ENCODE measurements around the gene PLXNA2.

Gene PLXNA2

GRCh38 chr1:208161656-208162375, 82.4 kb downstream of the PLXNA2 start:
- no peak for DNase-seq (ENCODE audit: low read depth)

- no peak for DNase-seq (ENCODE audit: low read depth)
Measured at GRCh38 chr1:208161005-208161404, 83.2 kb downstream of the PLXNA2 start.

DNA sequence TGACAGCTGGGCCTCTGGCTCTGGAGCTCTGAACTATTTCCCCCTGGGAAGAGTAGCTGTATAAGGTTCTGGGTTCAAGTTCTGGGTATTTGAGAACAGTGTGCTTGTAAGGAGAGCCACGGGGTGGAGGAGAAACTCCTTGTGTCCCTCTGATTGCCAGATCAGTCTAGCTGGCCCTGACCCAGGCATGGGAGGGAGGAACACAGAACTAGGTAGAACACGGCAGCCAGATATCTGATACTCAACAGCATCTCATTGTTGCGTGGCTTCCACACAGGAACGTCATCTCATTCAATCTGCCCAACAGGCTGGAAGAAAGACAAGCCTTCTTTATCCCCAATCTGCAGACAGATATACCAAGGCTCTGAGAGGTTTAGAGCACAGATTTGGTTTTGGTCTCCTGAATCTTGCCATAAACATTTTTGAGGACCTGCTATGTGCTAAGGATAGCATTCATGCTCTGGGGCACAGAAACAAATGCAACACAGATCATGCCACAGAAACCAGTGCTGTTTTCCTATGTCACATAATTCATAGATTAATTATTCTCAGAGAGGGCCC, 83.8 kb downstream of the PLXNA2 start:
- DNase-seq (ENCODE audit: low read depth) = no peak

- DNase-seq (ENCODE audit: low read depth) = no peak
Measured at GRCh38 chr1:208159555-208160258, 84.5 kb downstream of the PLXNA2 start.

DNA sequence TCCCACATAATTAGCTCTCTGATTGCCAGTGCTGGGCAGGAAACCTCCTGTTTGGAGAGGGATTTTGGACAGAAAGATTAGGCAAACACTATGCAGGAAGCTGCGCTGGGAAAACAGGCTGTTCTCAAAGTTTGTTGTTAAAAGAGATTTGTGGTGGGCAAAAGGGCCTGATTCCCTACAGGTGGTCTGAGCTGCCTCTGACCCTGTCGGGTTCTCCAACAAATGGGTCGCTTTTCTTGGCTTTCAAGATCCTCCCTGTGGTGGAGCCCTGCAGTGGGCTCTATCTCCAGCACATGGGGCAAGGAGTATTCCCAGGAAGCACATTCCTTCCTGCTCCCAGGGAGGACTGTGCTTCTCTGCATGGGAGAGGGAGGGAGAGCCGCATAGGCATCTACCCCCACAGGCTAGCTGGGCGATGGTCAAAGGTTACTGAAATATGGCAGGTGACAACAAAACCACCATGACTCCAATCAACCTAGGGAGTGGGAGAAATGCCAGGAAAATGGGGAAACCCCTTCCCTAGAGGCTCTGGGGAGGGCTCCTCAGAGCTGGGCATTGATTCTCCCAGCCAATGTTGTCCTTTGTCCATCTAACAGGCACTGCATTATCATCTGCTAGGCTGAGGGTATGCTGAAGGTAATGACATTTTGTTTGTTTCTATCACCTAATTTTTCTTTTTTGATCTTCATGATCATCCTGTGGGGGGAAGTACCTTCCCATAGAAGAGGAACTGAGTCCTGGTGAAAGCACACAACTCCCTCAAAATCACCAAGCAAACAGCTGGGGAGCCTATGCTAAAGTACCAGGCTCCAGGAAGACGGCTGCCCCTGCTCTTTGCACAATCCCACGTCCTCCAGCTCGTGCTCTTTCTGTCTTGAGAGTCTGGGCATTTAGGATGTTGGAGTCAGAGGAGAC, 85.3 kb downstream of the PLXNA2 start:
- no peak for DNase-seq (ENCODE audit: low read depth)

DNA sequence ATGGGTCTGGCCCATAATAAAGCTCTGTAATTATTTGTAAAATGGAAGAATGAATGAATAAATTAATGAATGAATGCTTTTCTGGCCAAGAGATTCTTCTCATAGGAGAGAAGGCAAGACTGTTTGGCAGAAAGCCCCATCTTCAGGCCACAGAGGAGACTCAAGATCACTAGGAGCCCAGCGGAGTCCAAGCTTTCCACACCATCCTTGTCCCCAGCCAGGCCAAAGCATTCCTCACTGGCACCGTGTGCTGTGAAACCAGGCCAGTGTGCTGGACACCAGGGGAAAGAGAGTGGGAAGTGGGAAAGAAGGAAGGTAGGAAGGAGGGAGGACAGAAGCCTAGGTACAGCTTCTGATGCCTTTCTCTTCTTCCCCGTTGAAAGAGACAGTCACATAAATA, 86.4 kb downstream of the PLXNA2 start:
- DNase-seq (ENCODE audit: low read depth) = no peak

- no peak for DNase-seq (ENCODE audit: low read depth)
Measured at GRCh38 chr1:208156741-208157140, 87.4 kb downstream of the PLXNA2 start.

GRCh38 chr1:208156310-208156709, 87.9 kb downstream of the PLXNA2 start:
- DNase-seq (ENCODE audit: low read depth) = no peak

DNA sequence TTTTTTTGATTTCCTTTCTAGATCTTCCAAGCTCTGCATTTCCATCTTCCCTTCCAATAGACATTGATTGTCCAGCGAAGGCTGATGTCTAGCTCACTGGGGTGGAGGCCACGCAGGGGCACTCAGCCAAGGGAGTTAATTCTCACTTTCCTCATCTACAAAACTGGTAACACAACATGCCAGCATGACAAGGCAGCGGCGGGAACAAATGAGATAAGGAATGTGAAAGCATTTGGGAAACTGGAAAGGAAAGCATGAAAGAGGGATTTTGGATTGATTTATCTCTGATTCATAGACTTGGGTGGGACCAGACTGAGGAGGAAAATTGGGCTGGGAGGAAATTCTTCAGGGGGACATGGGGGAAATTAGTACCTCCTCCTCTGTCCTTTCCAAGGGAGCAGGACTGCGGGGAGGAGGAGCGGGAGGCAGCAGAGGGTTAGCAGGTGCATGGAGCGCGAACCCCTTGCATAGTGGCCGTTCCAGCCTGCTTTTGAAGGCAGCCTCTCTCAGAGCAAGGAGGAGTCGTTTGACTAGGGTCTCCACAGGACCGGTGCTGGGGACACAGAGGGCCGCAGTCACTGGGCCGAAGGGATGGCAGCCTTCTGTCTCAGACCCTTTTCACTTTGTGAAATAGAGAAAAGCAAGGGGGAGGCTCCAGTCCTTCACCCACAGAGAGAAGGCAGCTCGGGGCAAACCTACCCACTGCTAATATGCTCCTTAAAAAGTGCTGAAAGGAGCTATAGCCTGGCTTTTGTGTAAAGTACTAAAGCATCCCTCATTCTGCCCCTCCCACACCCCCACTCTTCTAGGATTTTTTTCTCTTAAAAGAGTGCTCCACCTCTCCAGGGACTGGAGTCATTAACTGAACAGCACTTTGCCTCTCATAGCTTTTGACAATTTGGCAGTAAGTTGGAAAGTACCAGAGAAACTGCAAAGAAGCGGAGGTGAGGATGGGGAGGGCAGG, 89.2 kb downstream of the PLXNA2 start:
- DNase-seq (ENCODE audit: low read depth) = no peak

GRCh38 chr1:208154040-208154439, 90.1 kb downstream of the PLXNA2 start:
- no peak for DNase-seq (ENCODE audit: low read depth)

GRCh38 chr1:208153386-208153785, 90.8 kb downstream of the PLXNA2 start:
- no peak for DNase-seq (ENCODE audit: low read depth)

GRCh38 chr1:208151728-208152598, 92.2 kb downstream of the PLXNA2 start:
- DNase-seq (ENCODE audit: low read depth) = no peak

DNA sequence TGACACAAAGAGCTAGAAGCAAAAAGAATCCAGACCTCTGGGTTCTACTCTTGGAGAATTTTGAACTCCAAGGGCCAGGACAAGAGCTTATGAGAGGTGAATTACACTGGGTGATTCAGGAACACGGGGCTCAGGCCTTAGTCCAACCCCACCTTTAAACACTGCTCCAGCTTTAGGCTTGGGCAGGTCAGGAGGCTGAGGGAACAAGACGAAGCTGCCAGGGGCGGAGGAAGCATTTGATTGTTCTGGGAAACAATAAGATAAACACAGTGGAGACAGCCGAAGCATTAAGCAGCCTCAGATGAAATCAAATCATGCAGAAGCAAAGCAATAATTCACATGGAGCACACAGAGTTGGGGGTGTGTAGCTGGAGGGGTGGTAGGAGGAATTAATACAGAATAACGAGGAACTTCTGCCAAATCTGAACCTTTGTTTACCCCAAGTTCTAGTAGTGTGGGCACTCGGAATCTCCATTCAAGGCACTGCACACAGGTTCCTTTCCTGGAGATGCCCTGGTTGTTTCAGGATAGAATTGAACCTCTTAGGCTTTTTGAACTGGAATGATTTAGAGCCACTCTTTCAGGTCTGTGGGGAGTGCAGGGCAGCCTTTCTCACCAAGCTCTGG, 93.2 kb downstream of the PLXNA2 start:
- no peak for DNase-seq (ENCODE audit: low read depth)

DNA sequence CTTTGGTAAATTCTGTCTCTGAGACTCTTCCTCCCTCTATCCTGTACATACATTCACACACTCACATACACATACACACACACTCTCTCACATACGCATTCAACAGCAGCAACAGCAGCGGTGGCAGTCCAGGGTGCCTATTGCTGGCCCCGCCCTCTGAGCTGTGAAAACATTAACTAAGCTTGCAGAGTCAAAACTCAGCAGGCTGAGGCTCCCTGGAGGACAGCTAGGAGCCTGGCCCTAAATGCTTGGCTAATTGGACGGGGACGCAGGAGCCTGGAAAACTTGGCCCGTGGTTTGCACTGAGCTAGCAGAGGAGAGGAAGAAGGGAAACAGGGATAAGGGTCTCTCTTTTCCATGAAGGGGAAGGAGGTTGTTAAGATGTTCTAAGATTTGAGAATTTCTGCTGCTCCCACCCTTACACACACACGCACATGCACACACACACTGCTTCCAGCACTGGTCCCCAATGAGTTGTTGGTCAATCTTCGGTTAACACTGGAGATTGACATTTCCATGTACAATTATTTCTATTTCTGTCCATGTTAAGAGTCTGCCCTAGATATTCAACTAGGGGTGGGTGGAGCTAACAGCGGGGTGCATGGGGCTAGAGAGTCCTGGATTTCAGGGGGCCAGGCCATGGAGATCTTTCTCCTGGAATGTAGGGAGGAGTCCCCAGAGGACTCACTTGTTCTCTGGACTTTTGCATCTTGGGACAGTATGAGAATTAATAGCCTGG, 94.2 kb downstream of the PLXNA2 start:
- no peak for DNase-seq (ENCODE audit: low read depth)

DNA sequence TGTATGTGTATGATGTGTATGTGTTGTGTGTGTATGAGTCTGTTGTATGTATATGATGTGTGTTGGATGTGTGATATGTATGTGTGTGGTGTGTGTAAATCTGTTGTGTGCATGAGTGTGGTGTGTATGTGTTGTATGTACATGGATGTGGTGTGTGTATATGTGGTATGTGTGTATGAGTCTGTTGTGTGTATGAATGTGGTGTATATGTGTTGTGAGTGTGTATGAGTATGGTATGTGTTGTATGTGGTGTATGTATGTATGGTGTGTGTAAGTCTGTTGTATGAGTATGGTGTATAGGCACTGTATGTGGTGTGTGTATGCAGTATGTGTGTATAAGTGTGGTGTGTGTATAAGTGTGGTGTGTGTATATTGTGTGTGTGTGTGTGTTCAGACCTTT, 95.0 kb downstream of the PLXNA2 start:
- no peak for DNase-seq (ENCODE audit: low read depth)

DNA sequence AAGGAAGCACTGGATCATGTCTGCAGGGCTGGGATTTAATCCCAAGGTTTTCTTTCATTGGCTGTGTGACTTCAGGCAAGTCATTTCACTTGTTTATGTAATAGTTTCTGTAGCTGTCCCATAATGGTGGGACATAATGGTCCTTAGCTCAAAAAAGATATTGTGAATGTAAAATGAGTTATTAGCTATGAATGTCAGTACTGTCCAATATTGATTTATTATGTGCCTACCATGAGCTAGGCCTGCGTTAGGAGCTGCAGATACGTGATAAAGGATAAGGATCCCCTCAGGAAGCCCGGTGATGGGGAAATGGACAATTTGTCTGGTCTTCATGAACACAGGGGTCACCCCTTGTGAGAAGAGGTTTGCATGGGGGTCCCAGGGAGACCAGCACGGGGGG, 95.8 kb downstream of the PLXNA2 start:
- DNase-seq (ENCODE audit: low read depth) = no peak

DNA sequence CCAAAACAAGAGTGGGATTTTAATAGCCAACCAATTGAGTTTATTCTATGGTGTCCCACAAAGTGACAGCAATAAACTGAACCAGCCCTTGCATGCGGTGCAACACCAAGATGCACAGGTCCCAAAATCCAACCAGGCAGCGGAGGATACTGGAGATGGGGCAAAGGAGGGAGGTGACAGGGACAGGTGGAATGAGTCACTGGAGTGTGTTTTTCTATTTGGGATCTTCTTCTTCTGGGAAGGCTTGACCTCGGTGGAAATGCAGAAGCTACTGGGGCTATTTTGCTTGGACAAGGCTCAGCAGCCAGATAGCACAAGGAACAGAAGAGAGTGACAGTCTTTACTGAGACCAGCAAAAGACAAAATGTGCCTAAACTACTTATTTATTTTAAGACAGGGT, 97.5 kb downstream of the PLXNA2 start:
- no peak for DNase-seq (ENCODE audit: low read depth)

DNA sequence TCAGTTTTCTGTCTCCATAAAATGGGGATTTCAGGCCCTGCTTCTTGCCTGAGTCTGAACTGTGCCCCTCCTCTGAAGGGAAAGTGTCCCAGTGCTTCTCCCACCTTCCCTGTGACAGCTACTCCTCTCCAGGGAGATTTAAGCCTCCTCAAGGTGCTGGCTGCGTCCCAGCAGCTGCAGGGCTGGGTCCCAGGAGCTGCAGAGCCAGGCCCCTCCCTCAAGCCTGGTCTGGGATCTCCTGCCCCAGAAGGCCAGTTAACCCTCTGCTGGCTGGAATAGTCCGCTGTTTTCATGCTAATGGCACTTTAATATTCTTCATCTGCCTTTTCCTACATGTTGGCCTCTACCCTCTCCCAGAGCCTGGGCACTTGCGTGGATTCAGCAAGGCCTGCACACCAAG, 99.0 kb downstream of the PLXNA2 start:
- DNase-seq (ENCODE audit: low read depth) = no peak

Measured in stimulated activated CD8-positive, alpha-beta memory T cell treated with anti-CD3 and anti-CD28 coated beads, Interleukin-15, amount 100 ng/mL, for 1 hour (primary cell).